Type B pancreatic cell (in vitro differentiated cells): ENCODE data around the gene SLC38A1. TPM values are rescaled to one million over a fixed set of nuclear protein-coding genes. Genes with fewer than 3 reads are reported as not detected.
"Not testable (repeated sequence)": the region's sequence is repeated elsewhere in the genome, so short reads cannot be mapped to it uniquely, and the experiment has no call there.

ENCODE experiments used
- DNase-seq: peaks from one replicate; pipeline ENCODE4 v3.0.0; 2021; ENCODE audit warnings: mixed read lengths; ENCODE audit not compliant: unreplicated experiment; ENCODE audit errors: extremely low spot score
- H3K27ac Mint-ChIP-seq: 2 replicates; pipeline ENCODE4 v1.8.0; 2021; ENCODE audit warnings: mild to moderate bottlenecking, mixed read lengths
- H3K27me3 Mint-ChIP-seq: 2 replicates; pipeline ENCODE4 v1.8.0; 2021; ENCODE audit warnings: mixed read lengths
- H3K36me3 Mint-ChIP-seq: 2 replicates; pipeline ENCODE4 v1.8.0; 2021; ENCODE audit warnings: mixed read lengths
- H3K4me1 Mint-ChIP-seq: one replicate; pipeline ENCODE4 v1.8.0; 2021; ENCODE audit warnings: mixed read lengths; ENCODE audit not compliant: unreplicated experiment
- H3K4me3 Mint-ChIP-seq: 2 replicates; pipeline ENCODE4 v1.8.0; 2021; ENCODE audit warnings: mild to moderate bottlenecking, mixed read lengths
- H3K9me3 Mint-ChIP-seq: 2 replicates; pipeline ENCODE4 v1.8.0; 2021; ENCODE audit warnings: mixed read lengths
- CTCF ChIP-seq: fragments of 200-600 bp; sonication (generic); conservative IDR thresholded peaks from 2 replicates; pipeline ENCODE4 v1.5.0; 2021; ENCODE audit warnings: antibody characterized with exemption, mild to moderate bottlenecking
- total RNA-seq: library from RNA; stranded (reverse); gene quantifications from 2 replicates; pipeline ENCODE4 v1.2.1, GENCODE V29; 2021; ENCODE audit warnings: low replicate concordance

The SLC38A1 gene
- total RNA-seq, 1 donor from 2014 or later, result 99.8 TPM

DNA sequence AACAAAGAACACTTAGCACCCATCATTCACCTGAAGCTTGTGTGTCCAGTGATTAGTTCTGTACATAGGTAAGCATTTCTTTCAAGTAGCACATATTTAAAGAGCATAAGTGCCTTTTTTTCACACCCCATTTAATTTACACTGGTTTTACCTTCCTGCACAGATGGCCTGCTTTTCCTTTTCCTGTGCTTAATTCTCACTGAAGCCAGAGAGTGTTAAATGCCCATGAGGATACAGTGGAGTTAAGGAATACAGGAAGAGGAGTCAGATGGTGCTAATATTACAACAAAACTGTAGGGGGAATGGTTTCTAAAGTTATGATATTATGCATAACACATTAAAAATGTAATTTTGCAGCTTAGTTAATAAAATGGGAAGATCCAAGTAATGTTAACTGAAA, 31.0 kb upstream of the SLC38A1 start:
- no peak overlapping the region for H3K27ac Mint-ChIP-seq
- peaks cover 4% of the 10 kb centered on the region for H3K4me1 Mint-ChIP-seq
- TF ChIP-seq CTCF, result no peak
- H3K9me3 Mint-ChIP-seq, result no peaks in the 10 kb centered on the region
- no peak for DNase-seq
- no peaks in the 10 kb centered on the region for H3K36me3 Mint-ChIP-seq
- no peak overlapping the region for H3K4me3 Mint-ChIP-seq
- H3K27me3 Mint-ChIP-seq, result peaks cover 12% of the 10 kb centered on the region

- Mint-ChIP-seq H3K27ac (no peak overlapping the region), H3K27me3 (peaks cover 12% of the 10 kb centered on the region), H3K9me3 (no peaks in the 10 kb centered on the region), H3K36me3 (no peaks in the 10 kb centered on the region), H3K4me1 (peaks cover 4% of the 10 kb centered on the region), H3K4me3 (no peak overlapping the region)
- DNase-seq, result no peak
- no peak for TF ChIP-seq CTCF
Observed at GRCh38 chr12:46298261-46298660, 29.4 kb upstream of the SLC38A1 start.

GRCh38 chr12:46296822-46297221, 28.0 kb upstream of the SLC38A1 start:
- DNase-seq, result no peak
- Mint-ChIP-seq H3K4me1 (peaks cover 4% of the 10 kb centered on the region), H3K9me3 (peaks cover 1% of the 10 kb centered on the region), H3K27ac (no peak overlapping the region), H3K4me3 (no peak overlapping the region), H3K36me3 (no peaks in the 10 kb centered on the region), H3K27me3 (peaks cover 12% of the 10 kb centered on the region)
- TF ChIP-seq CTCF, result no peak

DNA sequence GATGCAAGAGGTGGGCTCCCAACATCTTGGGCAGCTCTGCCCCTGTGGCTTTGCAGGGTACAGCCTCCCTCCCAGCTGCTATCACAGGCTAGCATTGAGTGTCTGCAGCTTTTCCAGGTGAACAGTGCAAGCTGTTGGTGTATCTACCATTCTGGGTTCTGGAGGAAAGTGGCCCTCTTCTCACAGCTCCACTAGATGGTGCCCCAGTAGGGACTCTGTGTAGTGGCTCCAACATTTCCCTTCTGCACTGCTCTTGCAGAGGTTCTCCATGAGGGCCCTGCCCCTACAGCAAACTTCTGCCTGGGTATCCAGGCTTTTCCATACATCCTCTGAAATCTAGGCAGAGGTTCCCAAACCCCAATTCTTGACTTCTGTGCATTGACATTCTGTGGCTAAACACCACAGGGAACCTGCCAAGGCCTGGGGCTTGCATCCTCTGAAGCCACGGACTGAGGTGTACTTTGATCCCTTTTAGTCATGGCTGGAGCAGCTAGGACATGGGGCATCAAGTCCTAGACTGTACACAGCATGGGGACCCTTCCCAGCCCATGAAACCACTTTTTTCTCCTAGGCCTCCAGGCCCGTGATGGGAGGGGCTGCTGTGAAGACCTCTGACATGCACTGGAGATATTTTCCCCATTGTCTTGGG, 24.0 kb upstream of the SLC38A1 start:
- Mint-ChIP-seq H3K9me3 (peaks cover 4% of the 10 kb centered on the region), H3K4me1 (no peaks in the 10 kb centered on the region), H3K36me3 (no peaks in the 10 kb centered on the region), H3K27me3 (peaks cover 12% of the 10 kb centered on the region), H3K27ac (no peak overlapping the region), H3K4me3 (no peak overlapping the region)
- DNase-seq, result no peak
- TF ChIP-seq CTCF, result no peak

GRCh38 chr12:46291953-46292352, 23.1 kb upstream of the SLC38A1 start:
- H3K4me3 Mint-ChIP-seq, H3K36me3 Mint-ChIP-seq, H3K9me3 Mint-ChIP-seq, H3K4me1 Mint-ChIP-seq, H3K27ac Mint-ChIP-seq, DNase-seq: not testable (repeated sequence)
- peaks cover 12% of the 10 kb centered on the region for H3K27me3 Mint-ChIP-seq

DNA sequence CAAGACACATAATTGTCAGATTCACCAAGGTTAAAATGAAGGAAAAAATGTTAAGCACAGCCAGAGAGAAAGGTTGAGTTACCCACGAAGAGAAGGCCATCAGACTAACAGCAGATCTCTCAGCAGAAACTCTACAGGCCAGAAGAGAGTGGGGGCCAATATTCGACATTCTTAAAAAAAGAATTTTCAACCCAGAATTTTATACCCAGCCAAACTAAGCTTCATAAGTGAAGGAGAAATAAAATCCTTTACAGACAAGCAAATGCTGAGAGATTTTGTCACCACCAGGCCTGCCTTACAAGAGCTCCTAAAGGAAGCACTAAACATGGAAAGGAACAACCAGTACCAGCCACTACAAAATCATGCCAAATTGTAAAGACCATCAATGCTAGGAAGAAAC, 16.3 kb upstream of the SLC38A1 start:
- H3K4me1 Mint-ChIP-seq, H3K4me3 Mint-ChIP-seq, H3K27me3 Mint-ChIP-seq, H3K36me3 Mint-ChIP-seq, DNase-seq, H3K27ac Mint-ChIP-seq: not testable (repeated sequence)
- H3K9me3 Mint-ChIP-seq, result peaks cover 23% of the 10 kb centered on the region

- Mint-ChIP-seq H3K27me3 (no peaks in the 10 kb centered on the region), H3K27ac (no peak overlapping the region), H3K4me3 (no peak overlapping the region), H3K9me3 (peaks cover 23% of the 10 kb centered on the region), H3K4me1 (no peaks in the 10 kb centered on the region), H3K36me3 (no peaks in the 10 kb centered on the region)
- DNase-seq, result no peak
- TF ChIP-seq CTCF, result no peak
Observed at GRCh38 chr12:46282829-46283228, 14.0 kb upstream of the SLC38A1 start.
